GM19043 (cell line): ENCODE results near the gene PRKCE.

ENCODE experiments used
- ATAC-seq: cut with Tn5 transposase; IDR thresholded peaks from one replicate; pipeline ENCODE4 v1.9.1; 2021; ENCODE audit warnings: low read depth; ENCODE audit not compliant: unreplicated experiment

PRKCE gene

GRCh38 chr2:45664635-45665261 is 13.3 kb downstream of the PRKCE start:
- peak; percentile 53 for ATAC-seq

GRCh38 chr2:45668509-45668908 is 17.0 kb downstream of the PRKCE start:
- ATAC-seq: no peak

- no peak for ATAC-seq
Observed at GRCh38 chr2:45669032-45669486, 17.6 kb downstream of the PRKCE start.

- no peak for ATAC-seq
Observed at GRCh38 chr2:45670646-45671045, 19.2 kb downstream of the PRKCE start.

- ATAC-seq: no peak
Observed at GRCh38 chr2:45672138-45672537, 20.7 kb downstream of the PRKCE start.

GRCh38 chr2:45674035-45674816 is 22.8 kb downstream of the PRKCE start:
- ATAC-seq: no peak

- no peak for ATAC-seq
Observed at GRCh38 chr2:45675263-45675812, 23.9 kb downstream of the PRKCE start.

- no peak for ATAC-seq
Observed at GRCh38 chr2:45676088-45676487, 24.6 kb downstream of the PRKCE start.

GRCh38 chr2:45678791-45679348 is 27.4 kb downstream of the PRKCE start:
- no peak for ATAC-seq

GRCh38 chr2:45680351-45680967 is 29.0 kb downstream of the PRKCE start:
- no peak for ATAC-seq

- peak; percentile 100 for ATAC-seq
Observed at GRCh38 chr2:45681675-45682074, 30.2 kb downstream of the PRKCE start.

- ATAC-seq: no peak
Observed at GRCh38 chr2:45683292-45683691, 31.8 kb downstream of the PRKCE start.

GRCh38 chr2:45684756-45685155 is 33.3 kb downstream of the PRKCE start:
- ATAC-seq: no peak

- ATAC-seq: no peak
Observed at GRCh38 chr2:45685260-45685659, 33.8 kb downstream of the PRKCE start.

GRCh38 chr2:45687964-45688363 is 36.5 kb downstream of the PRKCE start:
- no peak for ATAC-seq

- no peak for ATAC-seq
Observed at GRCh38 chr2:45688479-45689298, 37.2 kb downstream of the PRKCE start.

GRCh38 chr2:45690231-45690630 is 38.8 kb downstream of the PRKCE start:
- ATAC-seq: no peak

GRCh38 chr2:45691171-45691999 is 39.9 kb downstream of the PRKCE start:
- ATAC-seq: peak; percentile 67

- no peak for ATAC-seq
Observed at GRCh38 chr2:45692566-45692965, 41.1 kb downstream of the PRKCE start.
